Measurements from ENCODE around the gene ACTL9. TPM values are rescaled to one million over a fixed set of nuclear protein-coding genes. Genes with fewer than 3 reads are reported as not detected.

ACTL9 gene
- total and polyA plus RNA-seq, 2 donors (not counting 1 experiment from before 2014, with no cell fraction given), result not detected

GRCh38 chr19:8681345-8682029 lies 17.1 kb downstream of the ACTL9 start:
- Histone ChIP-seq H3K4me1 (ENCODE audit: control insufficient read depth in 2 of 2, insufficient read depth in 2 of 2, low read length in 2 of 2) (no peaks in the 10 kb centered on the region), H3K27me3 (replicated peaks in 1 of 4; ENCODE audit: control extremely low read depth in 1 of 4, control insufficient read depth in 3 of 4, insufficient read depth in 4 of 4, low read length in 3 of 4) (peaks cover 0 to 7% (median 0%) of the 10 kb centered on the region in 4 experiments), H3K4me3 (ENCODE audit: control extremely low read depth in 1 of 5, extremely low read depth in 1 of 5, insufficient read depth in 1 of 5, low read depth in 2 of 5, low read length in 4 of 5) (no peak overlapping the region), H4K20me1 (ENCODE audit: control insufficient read depth, insufficient read depth, low read length, poor library complexity, severe bottlenecking) (no peaks in the 10 kb centered on the region), H2AFZ (ENCODE audit: insufficient read depth, low read depth, low read length, poor library complexity, severe bottlenecking) (no peak overlapping the region), H3K79me2 (ENCODE audit: control insufficient read depth, insufficient read depth, low read length) (no peaks in the 10 kb centered on the region), H3K4me2 (replicated peaks; ENCODE audit: low read depth, low read length, poor library complexity, severe bottlenecking) (no peak overlapping the region), H3K9ac (ENCODE audit: low read length) (no peak overlapping the region), H3K36me3 (replicated peaks in 1 of 2; ENCODE audit: control extremely low read depth in 1 of 2, control insufficient read depth in 1 of 2, extremely low read depth in 1 of 2, insufficient read depth in 2 of 2, low read length in 1 of 2) (no peaks in the 10 kb centered on the region), H3K27ac (ENCODE audit: low read length in 2 of 2) (no peak overlapping the region), H3K9me3 (ENCODE audit: control extremely low read depth in 1 of 3, control insufficient read depth in 2 of 3, insufficient read depth in 1 of 3, low read length in 2 of 3) (peaks cover 0 to 10% (median 0%) of the 10 kb centered on the region in 3 donors)
- CTCF ChIA-PET, result interaction anchor here (0.7 kb wide), 1 partner anchor 12 kb away, joined by 3 read pairs; no protein-coding TSS in a partner anchor
- ATAC-seq (ENCODE audit: low read depth), result no peak
- WGBS (ENCODE audit: insufficient coverage), result 80% methylated on average over 1 of the region's 2 CpGs
- Mint-ChIP-seq H3K9me3 (ENCODE audit: insufficient read depth) (peaks cover 5% of the 10 kb centered on the region), H3K4me1 (no peaks in the 10 kb centered on the region), H3K27me3 (peaks cover 13% of the 10 kb centered on the region), H3K4me3 (no peak overlapping the region), H3K27ac (no peak overlapping the region)
- TF ChIP-seq CTCF (IDR thresholded peaks at IDR 0.05) (no peak), EZH2 (IDR thresholded peaks at IDR 0.05; ENCODE audit: borderline replicate concordance, insufficient read depth, low read depth, low read length, poor library complexity, severe bottlenecking) (no peak)
- intact Hi-C loops (cut with micrococcal nuclease), result no loop called here
- DNase-seq, result no peak
- POLR2A ChIA-PET, result no interaction called here

GRCh38 chr19:8680676-8681344 lies 17.8 kb downstream of the ACTL9 start:
- no peak overlapping the region for H3K27ac Mint-ChIP-seq
- WGBS (ENCODE audit: insufficient coverage), result 100% methylated on average over 1 of the region's 5 CpGs
- CTCF ChIA-PET, result interaction anchor here (0.7 kb wide), 1 partner anchor 13 kb away, joined by 3 read pairs; no protein-coding TSS in a partner anchor
- Histone ChIP-seq H3K9me3 (ENCODE audit: control extremely low read depth in 1 of 3, control insufficient read depth in 2 of 3, insufficient read depth in 1 of 3, low read length in 2 of 3) (peaks cover 0 to 10% (median 0%) of the 10 kb centered on the region in 3 donors), H3K79me2 (ENCODE audit: control insufficient read depth, insufficient read depth, low read length) (no peaks in the 10 kb centered on the region), H3K4me1 (ENCODE audit: control insufficient read depth in 2 of 2, insufficient read depth in 2 of 2, low read length in 2 of 2) (no peaks in the 10 kb centered on the region), H3K36me3 (replicated peaks in 1 of 2; ENCODE audit: control extremely low read depth in 1 of 2, control insufficient read depth in 1 of 2, extremely low read depth in 1 of 2, insufficient read depth in 2 of 2, low read length in 1 of 2) (no peaks in the 10 kb centered on the region), H3K4me2 (replicated peaks; ENCODE audit: low read depth, low read length, poor library complexity, severe bottlenecking) (no peak overlapping the region), H3K9ac (ENCODE audit: low read length) (no peak overlapping the region), H3K4me3 (ENCODE audit: control extremely low read depth in 1 of 5, extremely low read depth in 1 of 5, insufficient read depth in 1 of 5, low read depth in 2 of 5, low read length in 4 of 5) (no peak overlapping the region), H2AFZ (ENCODE audit: insufficient read depth, low read depth, low read length, poor library complexity, severe bottlenecking) (no peak overlapping the region), H3K27me3 (replicated peaks in 1 of 4; ENCODE audit: control extremely low read depth in 1 of 4, control insufficient read depth in 3 of 4, insufficient read depth in 4 of 4, low read length in 3 of 4) (peaks cover 0 to 7% (median 0%) of the 10 kb centered on the region in 4 experiments), H3K27ac (ENCODE audit: low read length in 2 of 2) (no peak overlapping the region), H4K20me1 (ENCODE audit: control insufficient read depth, insufficient read depth, low read length, poor library complexity, severe bottlenecking) (no peaks in the 10 kb centered on the region)
- no peaks in the 10 kb centered on the region for H3K4me1 Mint-ChIP-seq
- POLR2A ChIA-PET, result no interaction called here
- H3K9me3 Mint-ChIP-seq (ENCODE audit: insufficient read depth), result peaks cover 5% of the 10 kb centered on the region
- TF ChIP-seq EZH2 (IDR thresholded peaks at IDR 0.05; ENCODE audit: borderline replicate concordance, insufficient read depth, low read depth, low read length, poor library complexity, severe bottlenecking) (no peak), CTCF (IDR thresholded peaks at IDR 0.05) (no peak)
- ATAC-seq (ENCODE audit: low read depth) (no peak), DNase-seq (no peak)
- peaks cover 12% of the 10 kb centered on the region for H3K27me3 Mint-ChIP-seq
- no peak overlapping the region for H3K4me3 Mint-ChIP-seq
- intact Hi-C loops (cut with micrococcal nuclease), result no loop called here

All from B cell (primary cell).